ES-I3 (cell line): ENCODE measurements around the gene CCDC116.
"Not testable (repeated sequence)": the region's sequence is repeated elsewhere in the genome, so short reads cannot be mapped to it uniquely, and the experiment has no call there.

Experiments used
- H3K36me3 ChIP-seq: 2 replicates; pipeline ENCODE4 v1.6.1; 2013; ENCODE audit warnings: mild to moderate bottlenecking, low read length, control low read depth, moderate library complexity; ENCODE audit not compliant: insufficient read depth
- H3K4me1 ChIP-seq: 2 replicates; pipeline ENCODE4 v1.6.1; 2013; ENCODE audit warnings: mild to moderate bottlenecking, control low read depth, low read length; ENCODE audit not compliant: insufficient read depth
- H3K9ac ChIP-seq: 2 replicates; pipeline ENCODE4 v1.6.1; 2013; ENCODE audit warnings: low read depth, mild to moderate bottlenecking, low read length, moderate library complexity
- H3K9me3 ChIP-seq: 2 replicates; pipeline ENCODE4 v1.6.1; 2013; ENCODE audit warnings: mild to moderate bottlenecking, low read length, moderate library complexity; ENCODE audit not compliant: control insufficient read depth, insufficient read depth

Gene CCDC116

DNA sequence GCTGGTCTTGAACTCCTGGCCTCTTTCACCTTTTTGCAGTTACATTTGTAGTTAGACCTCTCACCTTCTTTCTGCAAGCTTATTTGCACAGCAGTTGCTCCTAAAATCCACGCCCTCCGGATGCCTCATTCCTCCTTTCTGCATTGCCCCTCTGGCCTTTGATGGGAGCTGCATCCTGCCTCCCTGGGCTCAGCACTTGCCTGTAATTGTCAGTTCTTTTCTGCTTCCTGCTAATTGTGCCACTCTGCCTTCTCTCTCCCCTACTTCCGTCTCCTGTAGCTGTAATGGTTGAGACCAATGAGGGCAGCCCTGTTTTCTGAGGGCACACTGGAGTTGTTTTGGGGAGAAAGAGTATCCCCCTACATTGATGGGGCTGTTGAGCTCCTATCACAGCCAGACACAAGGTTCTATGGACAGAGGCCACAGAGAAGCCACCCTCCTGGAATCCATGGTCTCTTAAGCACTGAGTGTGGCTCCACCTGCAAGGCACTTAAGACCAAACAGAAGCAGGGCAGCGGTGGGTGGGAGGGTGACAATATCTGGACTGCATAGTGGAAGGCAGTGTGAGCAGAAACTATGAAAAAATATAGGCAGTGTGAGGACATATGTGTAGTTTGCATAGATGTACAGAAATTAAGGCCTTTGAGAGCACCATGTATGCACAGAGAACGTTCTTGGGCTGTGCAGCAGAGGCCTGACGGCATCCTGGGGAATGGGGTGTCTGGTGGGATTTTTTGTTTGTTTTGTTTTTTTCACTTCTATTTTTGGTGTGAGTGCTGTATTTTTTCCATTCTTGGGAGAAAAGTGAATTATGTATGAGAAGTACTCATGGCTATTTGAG, 33.3 kb upstream of the CCDC116 start:
- Histone ChIP-seq H3K36me3 (0 out of 2 replicates have a peak, but pooled peaks cover 2% of the 10 kb centered on the region), H3K4me1 (no peaks in the 10 kb centered on the region), H3K9me3 (no peaks in the 10 kb centered on the region), H3K9ac (no peak overlapping the region)

DNA sequence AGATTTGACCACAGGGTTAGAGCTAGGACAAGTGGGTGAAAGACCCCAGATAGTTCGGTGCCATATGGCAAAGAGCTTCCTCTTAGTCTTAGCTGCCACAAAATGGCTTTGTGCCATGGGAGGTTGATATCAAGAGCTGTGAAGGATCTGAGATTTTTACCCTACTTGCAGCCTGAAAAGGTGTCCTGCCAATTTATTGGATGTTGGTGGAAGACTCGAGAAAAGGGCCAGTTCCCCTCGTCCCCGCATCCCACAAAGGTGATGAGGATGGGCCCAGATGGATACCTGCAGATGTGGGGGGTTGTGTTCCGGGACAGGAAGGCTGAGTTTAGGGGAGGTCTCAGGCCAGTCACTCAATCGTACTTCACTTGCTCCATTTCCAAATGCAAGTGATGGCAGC, 30.0 kb upstream of the CCDC116 start:
- H3K9ac ChIP-seq = no peak overlapping the region
- H3K4me1 ChIP-seq = no peaks in the 10 kb centered on the region
- no peaks in the 10 kb centered on the region for H3K9me3 ChIP-seq
- no peaks in the 10 kb centered on the region for H3K36me3 ChIP-seq

DNA sequence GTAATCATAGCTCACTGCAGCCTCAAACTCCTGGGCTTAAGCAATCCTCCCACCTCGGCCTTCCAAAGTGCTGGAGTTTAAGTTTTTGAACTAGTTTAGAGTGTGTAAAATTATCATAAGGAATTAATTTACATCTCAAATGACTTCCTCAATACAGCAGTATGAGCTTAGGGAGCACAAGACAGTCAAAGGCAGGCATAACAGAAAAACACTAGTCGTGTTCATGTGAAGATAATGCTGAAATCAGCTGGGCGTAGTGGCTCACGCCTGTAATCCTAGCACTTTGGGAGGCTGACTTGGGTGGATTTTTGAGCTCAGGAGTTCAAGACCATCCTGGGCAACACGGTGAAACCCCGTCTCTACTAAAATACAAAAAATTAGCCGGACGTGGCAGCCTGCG, 28.6 kb upstream of the CCDC116 start:
- H3K4me1 ChIP-seq = no peaks in the 10 kb centered on the region
- H3K36me3 ChIP-seq = no peaks in the 10 kb centered on the region
- H3K9me3 ChIP-seq = no peaks in the 10 kb centered on the region
- no peak overlapping the region for H3K9ac ChIP-seq

DNA sequence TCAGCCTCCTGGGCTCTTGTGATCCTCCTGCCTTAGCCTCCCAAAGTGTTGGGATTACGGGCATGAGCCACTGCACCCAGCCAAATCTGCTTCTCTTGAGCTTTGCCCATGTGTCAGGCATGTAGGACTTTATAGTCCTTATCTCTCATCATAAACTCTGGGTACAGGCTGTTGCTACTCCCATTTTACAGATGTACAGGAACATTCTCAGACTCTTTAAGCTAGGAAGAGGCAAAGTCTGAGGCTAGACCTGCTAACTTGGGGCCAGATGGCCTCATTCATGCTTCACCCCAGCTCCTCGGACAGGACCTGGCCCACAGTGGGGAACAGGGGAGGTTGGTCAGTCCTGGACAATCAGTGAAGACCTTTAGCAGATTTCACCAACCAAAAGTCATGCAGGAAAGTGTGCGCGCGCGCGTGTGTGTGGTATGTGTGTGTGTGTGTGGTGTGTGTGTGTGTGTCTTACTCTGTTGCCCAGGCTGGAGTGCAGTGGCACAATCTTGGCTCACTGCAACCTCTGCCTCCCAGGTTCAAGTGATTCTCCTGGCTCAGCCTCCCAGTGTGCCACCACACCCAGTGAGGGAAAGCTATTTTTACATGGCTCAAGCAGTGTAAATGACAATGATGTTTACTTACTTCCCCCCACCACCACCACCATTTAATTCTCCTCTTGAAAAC, 26.5 kb upstream of the CCDC116 start:
- Histone ChIP-seq H3K36me3 (no peaks in the 10 kb centered on the region; the same call in 1 of the 2 replicates), H3K4me1 (no peaks in the 10 kb centered on the region), H3K9me3 (no peaks in the 10 kb centered on the region), H3K9ac (no peak overlapping the region)

DNA sequence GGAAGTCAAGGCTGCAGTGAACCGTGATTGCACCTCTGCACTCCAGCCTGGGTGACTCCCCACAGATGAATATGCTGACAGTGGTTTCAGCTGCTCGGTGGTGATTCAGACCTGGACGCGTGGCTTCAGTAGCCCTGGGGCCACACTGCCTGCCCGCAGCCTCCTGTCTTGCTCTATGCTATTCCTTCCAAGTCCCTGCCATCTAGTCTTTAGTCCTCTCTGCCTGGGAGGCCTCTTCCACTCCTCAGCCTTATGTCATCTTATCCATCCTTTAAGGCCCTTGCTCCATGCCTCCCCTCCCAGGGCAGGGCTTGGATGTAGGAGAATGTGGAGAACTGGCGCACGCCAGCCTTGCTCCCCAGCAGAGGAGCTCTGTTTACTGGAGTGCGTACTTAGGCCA, 25.8 kb upstream of the CCDC116 start:
- H3K4me1 ChIP-seq = no peaks in the 10 kb centered on the region
- no peak overlapping the region for H3K9ac ChIP-seq
- no peaks in the 10 kb centered on the region for H3K9me3 ChIP-seq
- peaks cover 4% of the 10 kb centered on the region for H3K36me3 ChIP-seq

DNA sequence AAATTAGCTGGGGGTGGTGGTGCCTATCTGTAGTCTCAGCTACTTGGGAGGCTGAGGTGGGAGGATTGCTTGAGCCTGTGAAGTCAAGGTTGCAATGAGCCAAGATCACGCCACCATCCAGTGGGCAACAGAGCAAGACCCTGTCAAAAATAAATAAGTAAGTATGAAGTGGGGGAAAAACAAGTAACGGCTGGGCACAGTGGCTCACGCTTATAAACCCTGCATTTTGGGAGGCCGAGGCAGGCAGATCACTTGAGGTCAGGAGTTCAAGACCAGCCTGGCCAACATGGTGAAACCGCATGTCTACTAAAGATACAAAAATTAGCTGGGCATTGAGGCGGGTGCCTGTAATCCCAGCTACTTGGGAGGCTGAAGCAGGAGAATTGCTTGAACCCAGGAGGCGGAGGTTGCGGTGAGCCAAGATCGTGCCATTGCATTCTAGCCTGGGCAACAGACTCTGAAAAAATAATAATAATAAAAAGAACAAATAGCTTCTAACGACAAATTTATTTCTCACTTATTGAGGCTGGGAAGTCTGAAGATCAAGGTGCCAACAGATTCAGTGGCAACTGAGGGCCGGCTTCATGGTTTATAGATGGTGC, 22.9 kb upstream of the CCDC116 start:
- not testable (repeated sequence) for H3K4me1 ChIP-seq, H3K9ac ChIP-seq, H3K9me3 ChIP-seq
- H3K36me3 ChIP-seq = peaks cover 14% of the 10 kb centered on the region

DNA sequence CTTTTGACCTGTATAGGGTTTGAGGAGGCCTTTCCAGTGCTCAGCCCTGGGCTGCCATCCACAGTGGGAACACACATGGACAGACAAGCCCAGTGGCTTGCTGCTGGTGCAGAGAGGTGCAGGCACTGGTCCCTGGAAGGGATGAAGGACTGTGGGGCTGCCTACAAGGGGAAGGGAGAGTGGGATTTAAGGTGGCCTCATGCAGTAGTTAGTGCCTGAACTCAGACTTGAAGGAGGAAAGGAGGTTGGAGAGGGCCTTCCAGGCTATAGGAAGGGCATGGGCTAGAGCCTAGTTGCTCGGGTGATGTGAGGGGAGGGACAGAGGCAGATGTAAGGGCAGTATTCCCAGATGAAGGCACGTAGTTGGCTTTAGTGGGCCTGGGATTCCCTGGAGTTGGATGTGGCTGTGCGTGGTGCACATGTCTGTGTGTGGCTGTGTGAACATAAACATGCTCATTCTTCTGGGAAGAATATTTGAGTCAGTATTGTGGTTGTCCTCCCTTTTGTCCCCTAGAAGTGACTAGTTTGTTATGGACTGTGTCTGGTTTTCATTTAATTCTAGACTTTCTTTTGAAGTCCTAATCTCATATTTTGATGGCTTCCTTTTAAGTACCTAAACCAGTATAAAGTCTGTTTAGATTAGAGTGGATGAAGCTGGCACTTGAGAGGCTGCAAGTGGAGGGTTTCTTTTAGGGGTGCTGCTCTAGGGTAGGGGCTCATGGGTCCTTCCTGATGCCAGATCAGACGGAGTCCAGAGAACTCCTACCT, 21.2 kb upstream of the CCDC116 start:
- no peaks in the 10 kb centered on the region for H3K4me1 ChIP-seq
- peaks cover 19% of the 10 kb centered on the region for H3K36me3 ChIP-seq
- H3K9ac ChIP-seq = no peak overlapping the region
- H3K9me3 ChIP-seq = no peaks in the 10 kb centered on the region

DNA sequence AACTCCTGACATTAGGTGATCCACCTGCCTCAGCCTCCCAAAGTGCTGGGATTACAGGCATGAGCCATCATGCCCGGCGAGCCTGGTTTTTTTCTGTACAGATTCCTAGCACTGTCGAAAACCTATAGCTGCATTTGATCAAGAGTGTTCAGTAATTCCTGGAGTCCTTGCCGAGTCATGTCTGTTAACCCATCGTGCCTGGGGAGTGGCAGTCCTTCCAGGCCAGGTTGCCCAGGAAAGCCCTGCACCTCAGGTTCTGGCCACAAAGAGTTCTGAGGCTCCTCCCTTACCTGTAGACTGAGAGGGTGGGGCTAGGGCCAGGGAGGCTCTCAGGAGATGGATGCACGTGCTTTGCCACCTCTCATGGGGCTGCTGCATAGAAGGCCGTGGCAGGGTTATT, 19.7 kb upstream of the CCDC116 start:
- H3K9ac ChIP-seq = no peak overlapping the region
- H3K36me3 ChIP-seq = peaks cover 19% of the 10 kb centered on the region
- no peaks in the 10 kb centered on the region for H3K9me3 ChIP-seq
- no peaks in the 10 kb centered on the region for H3K4me1 ChIP-seq

DNA sequence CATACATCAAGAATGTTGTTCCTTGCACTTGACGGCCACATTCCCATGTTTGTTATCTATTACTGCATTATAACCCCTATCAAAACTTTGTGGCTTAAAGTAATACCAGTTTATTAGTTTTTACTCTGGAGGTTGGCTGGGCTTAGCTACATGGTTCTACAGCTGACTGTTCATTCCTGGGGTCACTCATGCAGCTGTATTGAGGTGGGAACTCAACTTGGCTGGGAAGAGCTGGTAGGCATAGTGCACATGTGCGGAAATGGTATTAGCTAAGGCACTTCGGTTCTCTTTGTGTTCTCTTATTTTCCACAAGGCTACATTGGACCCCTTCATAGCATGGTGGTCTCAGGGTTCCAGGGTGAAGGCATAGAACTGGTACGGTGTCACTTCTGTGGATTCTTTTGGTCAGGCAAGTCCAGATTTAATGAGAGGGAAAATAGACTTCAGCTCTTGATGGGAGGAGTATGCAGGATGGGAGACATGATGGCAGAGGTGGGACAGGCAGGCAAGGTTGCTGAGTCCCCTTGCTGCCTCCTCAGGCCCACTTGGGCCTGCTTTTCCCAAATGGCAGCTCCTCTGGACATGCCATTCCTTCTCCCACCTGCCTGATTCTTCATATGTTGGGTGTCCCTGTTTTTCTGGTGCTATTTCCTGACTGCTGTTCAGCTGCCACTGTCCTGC, 18.9 kb upstream of the CCDC116 start:
- H3K9me3 ChIP-seq = no peaks in the 10 kb centered on the region
- H3K9ac ChIP-seq = no peak overlapping the region
- H3K36me3 ChIP-seq = peaks cover 19% of the 10 kb centered on the region
- H3K4me1 ChIP-seq = no peaks in the 10 kb centered on the region

DNA sequence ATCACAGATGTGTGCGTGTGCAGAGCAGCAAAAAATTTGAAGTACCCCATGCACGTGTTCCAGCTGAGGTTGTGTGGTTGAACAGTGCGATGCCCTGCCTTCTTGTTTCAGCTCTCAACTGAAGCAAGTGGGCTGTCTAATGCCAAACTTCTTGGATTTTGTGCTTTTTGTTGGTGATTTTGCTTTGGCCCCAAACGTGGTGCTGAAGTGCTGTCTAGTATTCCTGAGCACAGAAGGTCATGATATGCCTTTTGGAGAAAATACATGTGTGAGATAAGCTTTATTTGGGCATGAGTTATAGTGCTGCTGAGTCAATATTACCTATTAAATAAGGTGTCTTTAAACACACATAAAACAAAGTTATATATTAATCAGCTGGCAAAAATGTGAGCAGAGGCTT, 16.8 kb upstream of the CCDC116 start:
- Histone ChIP-seq H3K4me1 (no peaks in the 10 kb centered on the region), H3K36me3 (peaks cover 24% of the 10 kb centered on the region), H3K9ac (no peak overlapping the region), H3K9me3 (no peaks in the 10 kb centered on the region)

DNA sequence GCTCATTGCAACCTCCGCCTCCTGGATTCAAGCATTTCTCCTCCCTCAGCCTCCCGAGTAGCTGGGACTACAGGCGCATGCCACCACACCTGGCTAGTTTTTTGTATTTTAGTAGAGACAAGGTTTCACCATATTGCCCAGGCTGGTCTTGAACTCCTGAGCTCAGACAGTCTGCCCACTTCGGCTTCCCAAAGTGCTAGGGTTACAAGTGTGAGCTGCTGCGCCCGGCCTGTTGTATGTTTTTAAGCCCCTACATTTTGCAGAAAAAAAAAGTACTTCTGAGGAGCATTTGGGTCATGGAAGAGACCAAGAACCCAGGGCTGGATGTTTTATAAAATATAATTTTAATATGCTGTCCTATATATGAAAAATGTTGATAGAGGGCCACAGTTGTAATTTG, 15.2 kb upstream of the CCDC116 start:
- not testable (repeated sequence) for H3K9me3 ChIP-seq, H3K4me1 ChIP-seq, H3K9ac ChIP-seq
- H3K36me3 ChIP-seq = peaks cover 15% of the 10 kb centered on the region

DNA sequence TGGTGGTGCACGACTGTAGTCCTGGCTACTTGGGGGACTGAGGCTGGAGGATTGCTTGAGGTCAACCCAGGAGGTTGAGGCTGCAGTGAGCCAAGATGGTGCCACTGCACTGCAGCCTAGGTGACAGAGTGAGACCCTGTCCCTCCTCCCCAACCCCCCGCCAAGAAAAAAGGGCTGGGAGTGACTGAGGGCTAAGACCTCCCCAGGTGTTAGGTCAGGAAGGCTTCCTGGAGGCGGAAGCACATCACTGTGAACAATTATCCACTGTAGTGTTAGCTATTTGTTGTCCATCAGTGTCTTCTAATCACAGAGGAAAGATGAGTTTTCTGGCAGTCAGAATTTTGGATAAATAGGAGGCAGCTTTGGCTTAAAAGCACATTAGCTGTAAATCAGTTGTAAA, 11.5 kb upstream of the CCDC116 start:
- no peak overlapping the region for H3K9ac ChIP-seq
- H3K36me3 ChIP-seq = peaks cover 4% of the 10 kb centered on the region
- H3K4me1 ChIP-seq = no peaks in the 10 kb centered on the region
- H3K9me3 ChIP-seq = no peaks in the 10 kb centered on the region

DNA sequence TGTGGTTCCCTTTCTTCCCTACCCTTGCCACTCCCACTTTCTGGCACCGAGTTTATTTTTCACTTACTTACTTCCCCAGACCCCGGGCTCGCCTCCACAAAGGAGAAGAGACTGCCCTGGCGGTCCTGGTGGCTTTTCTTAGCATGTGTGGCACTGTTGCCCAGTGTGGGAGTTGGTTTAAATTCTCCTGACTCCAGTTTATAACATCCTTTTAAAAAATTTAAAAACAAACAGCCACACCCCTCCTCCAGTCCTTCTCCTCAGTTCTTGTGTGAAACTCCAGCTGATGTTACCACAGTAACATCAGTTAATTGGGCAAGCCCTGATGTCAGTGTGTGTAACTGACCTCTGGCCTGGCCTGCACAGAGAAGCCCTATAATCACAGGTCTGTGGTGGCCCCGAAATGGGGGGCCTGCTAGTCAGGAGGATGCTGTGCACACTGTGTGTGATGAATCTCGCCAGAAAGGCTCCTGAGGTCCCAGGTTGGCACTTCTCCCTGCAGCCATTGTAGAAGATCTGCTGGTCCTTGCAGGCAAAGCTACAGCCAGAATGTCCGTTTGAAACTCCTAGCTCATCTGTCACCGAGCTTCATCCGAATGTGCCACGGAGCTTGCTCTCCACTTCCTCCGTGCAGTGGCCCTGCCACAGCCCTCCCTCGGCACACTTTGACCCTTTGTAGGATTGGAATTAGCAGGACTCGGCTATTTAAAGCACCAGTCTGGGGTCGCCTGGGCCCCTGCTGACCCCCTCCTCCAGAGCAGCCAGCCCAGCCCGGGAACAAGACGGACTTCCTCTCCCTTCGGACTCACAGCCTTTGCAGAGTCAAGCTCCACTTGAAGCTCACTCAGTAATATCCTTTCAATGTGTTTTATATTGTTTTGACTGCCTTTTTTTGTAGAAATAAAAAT, 10.3 kb upstream of the CCDC116 start:
- Histone ChIP-seq H3K9ac (no peak overlapping the region), H3K36me3 (peaks cover 4% of the 10 kb centered on the region), H3K4me1 (no peaks in the 10 kb centered on the region), H3K9me3 (no peaks in the 10 kb centered on the region)
